Occipital lobe (tissue), 2 donors: ENCODE data around the gene GK2. TPM values are rescaled to one million over a fixed set of nuclear protein-coding genes. Genes with fewer than 3 reads are reported as not detected.

Source experiments
- DNase-seq: peaks from one replicate; lab custom pipeline; 2025; lab: John Stamatoyannopoulos, UW
- total RNA-seq: library from RNA; depleted of rRNA; stranded (reverse); fragments of >200 nt; gene quantifications from one replicate; pipeline ENCODE4 v1.2.3, GENCODE V29; 2014

The GK2 gene
- total RNA-seq, 1 donor from 2014 or later, result not detected

- DNase-seq, result no peak
These were observed 17.1 kb downstream of the GK2 start for GRCh38 chr4:79390890-79391289.

- no peak for DNase-seq
These were observed 22.4 kb downstream of the GK2 start for GRCh38 chr4:79385641-79386040.

DNA sequence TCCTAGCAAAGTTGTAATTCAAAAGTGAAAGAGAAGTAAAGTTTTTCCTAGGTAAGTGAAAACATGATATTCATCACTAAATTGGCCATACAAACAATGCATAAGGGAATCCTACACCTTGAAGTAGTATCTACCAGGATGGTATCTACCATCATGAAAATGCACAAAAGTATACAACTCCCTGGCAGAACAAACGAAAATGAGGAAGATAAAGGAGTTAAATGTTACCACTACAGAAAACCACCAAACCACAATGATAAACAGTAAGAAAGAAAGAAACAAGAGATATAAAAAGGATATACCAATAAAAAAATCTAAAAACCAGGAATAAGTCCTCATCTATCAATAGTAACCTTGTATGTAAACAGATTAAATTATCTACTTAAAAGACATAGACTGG is 26.9 kb downstream of the GK2 start:
- no peak for DNase-seq

GRCh38 chr4:79370026-79370425 is 38.0 kb downstream of the GK2 start:
- DNase-seq, result no peak

GRCh38 chr4:79367096-79367495 is 40.9 kb downstream of the GK2 start:
- DNase-seq, result no peak

DNA sequence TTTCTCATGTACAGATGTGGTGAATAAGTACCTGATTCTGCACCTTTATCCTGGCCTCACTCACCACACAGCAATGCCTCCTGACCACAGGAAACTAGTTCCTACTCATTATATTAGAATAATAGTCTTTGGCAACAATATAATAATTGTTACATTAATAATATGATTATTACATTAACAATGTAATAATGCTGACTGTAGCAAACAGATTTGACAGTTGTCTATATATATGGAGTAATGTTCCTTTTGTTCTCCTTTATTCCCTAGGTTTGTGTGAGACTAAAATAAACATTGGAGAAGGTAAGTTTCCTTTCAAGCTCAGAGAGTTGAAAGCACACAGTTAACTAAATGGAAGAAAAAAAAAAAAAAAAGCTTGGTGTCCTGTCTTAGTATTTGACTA is 41.6 kb downstream of the GK2 start:
- no peak for DNase-seq

DNA sequence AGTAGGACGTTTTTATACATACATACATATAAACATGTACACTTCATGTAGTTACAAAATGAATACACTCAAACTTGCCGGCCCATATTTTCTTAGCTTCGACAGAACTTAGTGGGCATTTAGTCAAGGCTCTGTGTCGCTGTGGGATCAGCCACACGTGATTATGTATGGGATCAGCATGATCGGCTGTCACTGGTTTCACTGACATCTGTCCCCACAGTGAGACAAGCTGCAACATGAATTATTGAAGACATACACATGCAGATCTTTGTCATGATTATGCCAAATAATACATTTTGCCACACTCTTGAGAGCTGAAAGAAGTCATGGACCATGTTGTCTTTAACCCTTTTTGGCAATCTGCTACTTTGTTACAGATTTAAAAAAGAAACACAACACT is 44.0 kb downstream of the GK2 start:
- DNase-seq, result no peak

GRCh38 chr4:79362626-79363025 is 45.4 kb downstream of the GK2 start:
- DNase-seq, result no peak

DNA sequence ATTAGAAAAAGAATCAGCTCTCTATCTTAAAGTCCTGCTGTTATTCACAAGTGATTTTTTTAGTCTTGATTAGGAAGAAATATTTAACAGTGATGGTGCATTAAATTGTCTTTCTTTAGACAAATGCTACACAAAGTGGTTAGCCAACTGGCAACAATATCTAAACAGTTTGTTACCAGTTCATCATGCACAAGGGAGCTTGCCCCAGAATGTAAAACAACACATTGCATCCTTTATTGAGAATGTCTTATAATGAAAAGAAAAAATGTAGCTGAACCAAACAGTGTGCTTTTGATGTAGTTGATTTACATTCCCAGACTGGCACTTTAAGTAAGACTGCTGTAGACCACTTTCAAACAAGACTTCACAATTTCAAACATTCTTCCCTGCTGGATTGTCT is 48.0 kb downstream of the GK2 start:
- no peak for DNase-seq

DNA sequence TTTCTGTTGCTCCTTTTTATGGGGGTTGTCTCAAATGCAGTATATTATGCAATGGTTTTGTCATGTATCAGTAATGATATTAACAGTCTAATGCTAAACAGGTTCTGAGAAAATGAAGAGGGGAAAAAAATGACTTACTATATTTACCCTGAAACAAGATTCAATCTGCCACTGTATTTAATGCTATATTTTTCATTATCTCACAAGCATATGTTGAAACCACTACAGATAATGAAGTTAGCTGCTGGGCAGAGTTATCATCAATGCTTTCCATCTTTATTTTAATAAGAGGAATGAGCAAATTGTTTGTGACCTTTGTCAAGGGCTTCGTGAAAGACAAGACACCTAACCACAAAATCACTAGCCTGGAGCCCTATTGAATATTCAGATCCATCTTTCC is 49.6 kb downstream of the GK2 start:
- DNase-seq, result no peak

GRCh38 chr4:79357365-79357764 is 50.7 kb downstream of the GK2 start:
- DNase-seq, result no peak

Other genes starting within 250 kb of the GK2 start
- gene NAA11, start 82.2 kb downstream of the GK2 start, total RNA-seq, result not detected